Progenitor cell of endocrine pancreas (in vitro differentiated cells): ENCODE data around the gene PAK2. TPM values are rescaled to one million over a fixed set of nuclear protein-coding genes. Genes with fewer than 3 reads are reported as not detected.

Experiments used
- DNase-seq: peaks from one replicate; pipeline ENCODE4 v3.0.0; 2021; ENCODE audit warnings: low spot score; ENCODE audit not compliant: unreplicated experiment
- H3K27ac Mint-ChIP-seq: 2 replicates; pipeline ENCODE4 v1.8.0; 2021; ENCODE audit warnings: mild to moderate bottlenecking, moderate library complexity, mixed read lengths
- H3K27me3 Mint-ChIP-seq: 2 replicates; pipeline ENCODE4 v1.8.0; 2021; ENCODE audit warnings: mixed read lengths
- H3K36me3 Mint-ChIP-seq: 2 replicates; pipeline ENCODE4 v1.8.0; 2022; ENCODE audit warnings: mixed read lengths; ENCODE audit not compliant: insufficient read depth
- H3K4me1 Mint-ChIP-seq: 2 replicates; pipeline ENCODE4 v1.8.0; 2021; ENCODE audit warnings: low read depth, mixed read lengths
- H3K4me3 Mint-ChIP-seq: 2 replicates; pipeline ENCODE4 v1.8.0; 2021; ENCODE audit warnings: low read depth, mild to moderate bottlenecking, moderate library complexity, mixed read lengths
- H3K9me3 Mint-ChIP-seq: 2 replicates; pipeline ENCODE4 v1.8.0; 2021; ENCODE audit warnings: low read depth, mixed read lengths
- total RNA-seq: library from RNA; stranded (reverse); gene quantifications from 2 replicates; pipeline ENCODE4 v1.2.1, GENCODE V29; 2021
- TF ChIP-seq, protein P1 (sequence below): fragments of 200-600 bp; sonication (generic); IDR thresholded peaks from one replicate; pipeline ENCODE4 v1.5.0; 2021; ENCODE audit warnings: antibody characterized with exemption, mild to moderate bottlenecking; ENCODE audit not compliant: unreplicated experiment

The PAK2 gene
- total RNA-seq, 1 donor from 2014 or later = 72.1 TPM

DNA sequence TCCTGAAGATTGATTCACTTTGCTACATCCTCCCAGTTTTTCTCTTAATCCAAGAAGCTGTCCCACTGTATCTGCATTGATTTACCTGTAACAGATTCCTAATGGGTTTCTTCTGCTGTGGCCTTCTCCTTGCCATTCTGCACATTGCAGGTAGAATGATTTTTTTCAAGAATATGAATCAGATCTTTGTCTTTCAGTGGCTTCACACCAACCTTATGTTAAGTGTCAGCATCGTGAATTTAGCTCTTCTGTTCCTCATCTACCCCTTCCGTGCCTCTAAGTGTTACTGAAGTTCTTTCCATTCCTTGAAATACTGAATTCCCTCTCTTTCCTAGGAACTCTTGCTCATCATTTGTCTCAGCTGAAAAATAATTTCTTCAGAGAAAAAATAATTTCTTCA, 135.6 kb downstream of the PAK2 start:
- Mint-ChIP-seq H3K27me3 (no peaks in the 10 kb centered on the region), H3K4me3 (no peak overlapping the region), H3K27ac (no peak overlapping the region), H3K36me3 (no peaks in the 10 kb centered on the region), H3K9me3 (no peaks in the 10 kb centered on the region), H3K4me1 (no peaks in the 10 kb centered on the region)
- TF ChIP-seq, protein P1, sequence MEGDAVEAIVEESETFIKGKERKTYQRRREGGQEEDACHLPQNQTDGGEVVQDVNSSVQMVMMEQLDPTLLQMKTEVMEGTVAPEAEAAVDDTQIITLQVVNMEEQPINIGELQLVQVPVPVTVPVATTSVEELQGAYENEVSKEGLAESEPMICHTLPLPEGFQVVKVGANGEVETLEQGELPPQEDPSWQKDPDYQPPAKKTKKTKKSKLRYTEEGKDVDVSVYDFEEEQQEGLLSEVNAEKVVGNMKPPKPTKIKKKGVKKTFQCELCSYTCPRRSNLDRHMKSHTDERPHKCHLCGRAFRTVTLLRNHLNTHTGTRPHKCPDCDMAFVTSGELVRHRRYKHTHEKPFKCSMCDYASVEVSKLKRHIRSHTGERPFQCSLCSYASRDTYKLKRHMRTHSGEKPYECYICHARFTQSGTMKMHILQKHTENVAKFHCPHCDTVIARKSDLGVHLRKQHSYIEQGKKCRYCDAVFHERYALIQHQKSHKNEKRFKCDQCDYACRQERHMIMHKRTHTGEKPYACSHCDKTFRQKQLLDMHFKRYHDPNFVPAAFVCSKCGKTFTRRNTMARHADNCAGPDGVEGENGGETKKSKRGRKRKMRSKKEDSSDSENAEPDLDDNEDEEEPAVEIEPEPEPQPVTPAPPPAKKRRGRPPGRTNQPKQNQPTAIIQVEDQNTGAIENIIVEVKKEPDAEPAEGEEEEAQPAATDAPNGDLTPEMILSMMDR = no peak
- no peak for DNase-seq

Other genes starting within 250 kb of the PAK2 start
- gene RNF168, start 236.1 kb upstream of the PAK2 start, total RNA-seq = 25.4 and 26.4 TPM in 2 replicates
- not detected in 2 replicates for gene SMCO1, start 224.5 kb upstream of the PAK2 start, total RNA-seq
- 13.1 and 15.2 TPM in 2 replicates for gene WDR53, start 171.3 kb upstream of the PAK2 start, total RNA-seq
- gene FBXO45, start 171.2 kb upstream of the PAK2 start, total RNA-seq = 13.0 and 13.1 TPM in 2 replicates
- gene NRROS, start 100.2 kb upstream of the PAK2 start, total RNA-seq = 1.4 and 2.0 TPM in 2 replicates
- 2.3 and 2.5 TPM in 2 replicates for gene CEP19, start 27.6 kb upstream of the PAK2 start, total RNA-seq
- 26.1 and 28.3 TPM in 2 replicates for gene PIGX, start 27.5 kb upstream of the PAK2 start, total RNA-seq
- gene SENP5, start 128.1 kb downstream of the PAK2 start, total RNA-seq = 41.1 and 41.4 TPM in 2 replicates
- 79.9 and 84.9 TPM in 2 replicates for gene NCBP2, start 202.7 kb downstream of the PAK2 start, total RNA-seq
- 4.7 and 6.0 TPM in 2 replicates for gene PIGZ, start 229.0 kb downstream of the PAK2 start, total RNA-seq